GM21515 (cell line): Measurements from ENCODE around the gene PSMC3.

Experiments
- ATAC-seq: cut with Tn5 transposase; IDR thresholded peaks from one replicate; pipeline ENCODE4 v1.9.1; 2021; ENCODE audit not compliant: unreplicated experiment

PSMC3 gene

GRCh38 chr11:47413908-47414684 is 12.1 kb downstream of the PSMC3 start:
- no peak for ATAC-seq

DNA sequence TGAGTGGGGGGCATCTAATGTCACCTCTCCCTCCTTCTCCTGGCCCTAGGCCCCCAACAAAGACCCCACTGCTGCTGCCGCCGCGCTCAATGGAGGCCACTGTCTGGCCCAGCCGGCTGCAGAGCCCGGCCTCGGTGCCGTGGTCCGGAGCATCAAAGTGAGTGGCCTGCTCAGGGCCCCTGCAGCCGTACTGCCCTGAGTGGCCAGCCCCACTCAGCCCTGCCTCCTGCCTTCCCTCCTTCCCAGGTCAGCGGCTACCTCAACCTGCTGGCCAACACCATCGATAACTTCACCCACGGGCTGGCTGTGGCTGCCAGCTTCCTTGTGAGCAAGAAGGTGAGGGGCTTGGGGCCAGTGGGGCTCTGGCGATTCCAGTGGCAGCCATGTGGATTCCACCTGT is 12.9 kb downstream of the PSMC3 start:
- no peak for ATAC-seq

DNA sequence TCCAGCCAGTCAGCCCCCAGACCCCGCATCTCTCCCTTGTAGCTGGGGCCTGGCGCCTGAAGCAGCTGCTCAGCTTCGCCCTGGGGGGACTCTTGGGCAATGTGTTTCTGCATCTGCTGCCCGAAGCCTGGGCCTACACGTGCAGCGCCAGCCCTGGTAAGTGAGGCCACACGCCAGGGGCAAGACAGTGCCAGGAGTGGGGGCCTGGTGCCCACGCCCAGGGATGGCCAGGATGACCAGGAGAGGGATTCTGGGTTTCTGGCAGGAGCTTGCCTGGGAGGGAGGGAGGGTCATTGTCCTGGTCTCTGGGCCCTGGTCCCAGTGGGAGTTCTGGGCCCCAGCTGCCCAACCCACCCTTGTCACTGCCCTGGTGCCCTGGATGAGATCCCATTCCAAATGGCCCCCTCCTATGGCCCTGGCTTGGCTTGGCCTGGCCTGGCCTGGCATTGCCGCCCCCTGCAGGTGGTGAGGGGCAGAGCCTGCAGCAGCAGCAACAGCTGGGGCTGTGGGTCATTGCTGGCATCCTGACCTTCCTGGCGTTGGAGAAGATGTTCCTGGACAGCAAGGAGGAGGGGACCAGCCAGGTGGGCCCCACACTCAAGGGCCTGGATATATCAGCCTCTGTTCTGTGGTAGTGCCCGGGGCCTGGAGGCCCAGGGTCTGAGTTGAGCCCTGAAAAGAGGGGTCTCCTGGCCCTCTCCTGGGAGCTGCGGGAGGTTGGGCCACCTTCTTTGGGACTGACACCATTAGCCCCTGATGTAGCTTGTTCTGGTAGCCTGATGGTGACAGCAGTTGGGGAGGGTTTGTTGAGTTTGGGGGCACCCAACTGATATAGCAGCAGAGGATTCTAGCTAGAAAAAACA is 14.1 kb downstream of the PSMC3 start:
- ATAC-seq: no peak

DNA sequence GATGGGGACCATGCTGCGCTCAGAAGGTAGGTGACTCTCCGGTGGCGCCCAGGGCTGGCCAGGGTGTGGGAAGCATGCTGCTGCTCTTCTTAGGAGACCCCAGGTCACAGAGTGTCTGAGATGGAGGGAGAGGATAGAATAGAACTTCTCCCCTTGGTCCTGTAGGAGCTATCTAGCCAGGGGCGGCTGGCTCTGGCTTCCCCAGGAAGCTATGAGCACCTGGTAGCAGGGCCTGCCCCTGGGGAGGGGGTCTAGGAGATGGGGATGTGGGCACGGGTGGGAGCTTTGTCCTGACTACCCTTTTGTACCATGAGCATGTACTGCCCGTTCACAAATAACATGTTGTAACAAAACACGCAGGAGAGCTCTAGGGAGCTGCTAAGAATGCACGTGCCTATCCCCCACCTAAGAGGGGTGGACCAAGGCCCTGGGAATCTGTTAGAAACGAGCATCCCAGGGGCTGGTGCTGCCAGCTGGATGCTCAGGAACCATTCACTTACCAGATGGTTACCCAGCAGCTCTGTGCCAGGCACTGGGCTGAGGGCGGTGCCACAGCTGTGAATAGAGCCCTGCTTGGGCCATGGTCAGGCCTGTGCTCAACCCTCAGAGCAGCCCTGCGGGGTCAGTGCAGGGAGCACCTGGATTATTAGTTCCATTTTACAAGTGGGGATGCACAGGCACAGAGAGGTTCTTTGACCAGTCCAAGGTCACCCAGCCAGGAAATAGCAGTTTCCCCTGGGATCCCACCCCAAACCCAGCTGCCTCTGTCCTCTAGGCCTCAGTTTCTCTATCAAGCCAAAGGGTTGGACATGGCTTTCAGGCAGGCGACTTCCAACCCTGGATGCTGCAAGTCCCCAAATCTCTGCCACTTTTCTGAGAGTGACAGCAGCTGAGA is 15.6 kb downstream of the PSMC3 start:
- ATAC-seq: no peak

DNA sequence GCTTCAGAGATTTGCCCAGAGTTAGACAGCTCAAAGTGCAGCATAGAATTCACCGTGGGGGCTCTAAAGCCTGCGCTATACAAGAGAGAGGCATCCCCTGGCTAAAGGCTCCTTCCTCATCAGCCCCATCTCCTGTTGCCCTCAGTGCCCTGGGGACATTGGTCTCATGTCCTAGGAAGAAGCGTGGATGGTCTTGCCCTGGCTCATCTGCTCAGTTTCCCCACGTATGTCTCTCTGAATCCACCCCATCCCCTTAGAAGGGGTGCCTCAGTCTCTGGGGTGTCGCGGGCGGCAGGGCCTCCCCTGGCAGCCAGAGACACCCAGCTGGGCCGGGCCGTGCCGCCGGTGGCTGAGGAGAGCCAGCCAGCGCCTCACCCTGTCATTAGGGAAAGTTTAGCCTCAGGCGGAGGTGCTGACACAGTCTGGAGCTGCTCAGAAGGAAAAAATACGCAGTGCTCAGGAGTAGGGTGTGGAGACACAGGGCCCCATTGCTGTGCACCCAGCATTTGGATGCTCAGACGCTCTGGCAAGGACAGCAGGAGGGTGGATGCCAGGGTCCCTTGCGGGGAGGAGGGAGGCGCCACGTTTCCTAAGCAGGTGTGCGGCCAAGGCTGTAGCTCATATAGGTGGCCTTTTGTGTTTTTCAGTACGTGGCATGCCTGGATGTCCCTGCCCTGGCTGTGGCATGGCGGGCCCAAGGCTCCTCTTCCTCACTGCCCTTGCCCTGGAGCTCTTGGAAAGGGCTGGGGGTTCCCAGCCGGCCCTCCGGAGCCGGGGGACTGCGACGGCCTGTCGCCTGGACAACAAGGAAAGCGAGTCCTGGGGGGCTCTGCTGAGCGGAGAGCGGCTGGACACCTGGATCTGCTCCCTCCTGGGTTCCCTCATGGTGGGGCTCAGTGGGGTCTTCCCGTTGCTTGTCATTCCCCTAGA is 16.5 kb downstream of the PSMC3 start:
- no peak for ATAC-seq

GRCh38 chr11:47408598-47409439 is 17.4 kb downstream of the PSMC3 start:
- ATAC-seq: peak; percentile 12

DNA sequence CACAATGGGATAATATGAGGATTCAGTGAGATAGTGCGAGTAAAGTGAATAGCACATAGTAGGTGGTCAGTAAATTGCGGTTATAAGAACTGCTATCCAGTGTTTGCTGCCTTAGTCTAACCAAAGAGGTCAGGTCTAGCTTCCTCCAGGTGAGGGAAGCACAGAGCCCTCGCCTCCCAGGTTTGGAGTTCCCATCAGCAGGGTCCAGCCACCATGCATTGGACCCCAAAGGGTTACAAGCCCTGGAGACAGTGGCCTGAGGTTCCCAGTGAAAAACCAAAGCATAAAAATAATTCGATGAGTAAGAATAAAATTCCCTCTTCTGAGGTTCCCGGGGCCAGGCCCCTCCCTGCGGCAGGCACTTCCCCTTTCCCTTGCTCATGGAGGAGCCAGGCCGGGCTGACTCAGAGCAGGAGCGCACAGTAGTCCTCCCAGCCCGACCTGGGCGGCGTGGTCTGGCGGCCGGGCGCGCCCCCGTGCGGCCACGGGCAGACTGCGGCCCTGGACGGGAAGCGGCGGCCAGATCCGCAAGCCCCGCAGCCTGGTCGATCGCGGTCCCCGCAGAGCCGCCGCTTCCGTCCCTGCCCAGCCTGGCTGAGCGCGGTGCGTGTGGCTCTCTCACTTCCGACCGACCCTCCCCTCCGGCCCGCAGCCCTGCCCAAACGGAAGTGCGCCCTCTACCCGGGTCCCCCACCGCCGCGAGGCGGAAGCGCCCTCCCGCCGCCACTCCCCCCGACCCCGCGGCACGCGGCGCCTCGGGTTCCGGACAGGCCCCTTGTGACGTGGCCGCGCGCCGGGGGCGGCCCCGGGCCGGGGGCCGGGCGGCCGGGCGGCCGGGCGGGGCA is 18.3 kb downstream of the PSMC3 start, which contains the start of gene SLC39A13:
SLC39A13 (plus strand) TSS at position 845 of the 845 bp plus-strand sequence. CDS start 1,505 bp downstream, outside the sequence.
- ATAC-seq: peak; percentile 78

- no peak for ATAC-seq
Measured at GRCh38 chr11:47406896-47407745, 19.1 kb downstream of the PSMC3 start.

GRCh38 chr11:47403571-47403970 is 22.7 kb downstream of the PSMC3 start:
- no peak for ATAC-seq

GRCh38 chr11:47403135-47403534 is 23.1 kb downstream of the PSMC3 start:
- no peak for ATAC-seq

DNA sequence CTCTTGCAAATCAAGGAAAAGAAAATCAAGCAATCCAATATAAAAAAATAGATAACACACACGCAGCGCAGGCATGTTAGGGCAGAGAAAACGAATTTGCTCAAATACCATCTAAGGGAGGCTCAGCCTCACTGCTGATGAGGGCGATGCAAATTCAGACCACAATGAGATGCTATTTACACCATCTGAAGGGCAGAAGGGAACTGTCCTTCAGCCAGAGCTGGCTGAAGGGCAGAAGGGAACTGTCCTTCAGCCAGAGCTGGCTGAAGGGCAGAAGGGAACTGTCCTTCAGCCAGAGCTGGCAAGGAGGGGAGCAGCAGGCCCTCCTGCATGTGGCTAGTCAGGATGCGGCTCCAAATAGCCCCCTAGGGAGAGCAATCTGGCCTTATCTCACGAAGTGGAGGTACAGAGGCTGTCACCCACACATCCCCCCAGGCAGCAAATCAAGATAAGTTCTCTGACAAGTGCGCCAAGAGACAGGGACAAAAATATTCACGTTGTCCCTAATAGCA is 25.4 kb downstream of the PSMC3 start:
- peak; percentile 66 for ATAC-seq

DNA sequence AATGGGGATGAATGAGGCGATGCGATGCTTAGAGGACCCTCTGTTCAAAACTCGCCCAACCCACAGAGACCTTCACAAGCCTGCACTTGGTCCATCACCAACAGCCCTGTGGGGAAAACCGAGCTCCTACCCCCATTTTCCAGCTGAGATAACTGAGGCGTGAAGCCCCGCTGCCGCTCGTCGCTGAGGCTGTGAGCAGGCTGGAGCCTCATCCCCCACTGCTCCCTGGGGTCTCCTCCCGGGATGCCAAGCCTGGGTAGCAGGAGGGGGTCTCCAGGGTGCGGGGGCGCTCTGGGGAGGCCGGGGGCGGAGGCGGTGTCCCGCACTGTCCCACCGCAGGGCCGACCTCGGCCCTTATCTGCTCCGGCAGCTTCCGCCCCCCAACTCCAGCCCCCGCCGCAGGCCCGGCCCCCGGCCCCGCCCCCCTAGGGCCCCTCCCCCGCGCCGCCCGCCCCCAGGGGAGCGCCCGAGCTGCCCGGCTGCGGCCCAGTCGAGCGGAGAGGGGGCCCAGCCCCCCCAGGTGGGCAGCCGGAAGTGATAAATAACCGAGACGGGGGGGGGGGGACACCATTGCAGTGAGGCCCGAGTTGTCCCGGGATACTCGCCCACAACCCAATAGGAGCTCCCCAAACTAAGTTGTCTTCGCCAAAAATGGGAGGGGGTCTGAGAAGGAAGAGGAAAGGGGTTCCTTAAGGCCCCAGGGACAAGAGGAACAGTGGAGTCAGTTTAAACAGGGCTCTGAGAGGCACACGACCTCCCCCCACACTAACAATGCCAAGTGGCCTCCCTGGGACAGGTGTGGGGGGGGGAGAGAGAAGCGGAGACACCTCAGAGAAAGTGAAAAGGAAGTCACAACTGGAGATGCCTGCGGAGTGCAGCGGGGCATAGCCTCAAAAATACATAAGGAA is 26.1 kb downstream of the PSMC3 start:
- ATAC-seq: peak; percentile 54

- ATAC-seq: no peak
Measured at GRCh38 chr11:47398551-47398950, 27.7 kb downstream of the PSMC3 start.

DNA sequence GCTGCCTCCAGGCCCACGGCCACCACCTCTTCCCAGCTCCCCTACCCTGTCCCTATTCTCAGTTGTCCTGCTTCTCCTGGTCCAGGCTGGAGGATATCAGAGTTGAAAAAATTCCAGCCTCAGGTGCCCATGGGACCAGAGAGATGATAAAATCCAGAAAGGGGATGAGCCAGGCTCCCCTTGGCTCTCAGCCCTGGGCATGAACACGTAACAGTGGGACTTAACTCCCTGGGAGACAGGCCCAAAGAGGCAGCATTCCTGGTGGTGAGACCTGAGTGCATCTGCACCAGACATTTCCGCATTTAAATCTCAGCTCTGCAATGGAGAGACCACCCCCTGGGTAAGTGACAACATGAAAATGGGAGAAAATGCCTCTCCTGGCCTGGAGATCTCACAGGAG is 28.2 kb downstream of the PSMC3 start:
- ATAC-seq: no peak

- ATAC-seq: no peak
Measured at GRCh38 chr11:47396049-47396320, 30.3 kb downstream of the PSMC3 start.
